H1 (cell line): Measurements from ENCODE around the gene NUSAP1. TPM values are rescaled to one million over a fixed set of nuclear protein-coding genes. Genes with fewer than 3 reads are reported as not detected.

Experiments
- ASH2L ChIP-seq: fragments of 200-600, 300-600 bp; sonication (generic); IDR thresholded peaks from one replicate; pipeline ENCODE4 v1.7.1; 2017; ENCODE audit warnings: low read length
- FOSL1 ChIP-seq: IDR thresholded peaks from 2 replicates; pipeline ENCODE4 v1.6.1; 2011; ENCODE audit warnings: mild to moderate bottlenecking, low read depth, low read length, moderate library complexity; ENCODE audit not compliant: insufficient read depth
- HDAC6 ChIP-seq: IDR thresholded peaks from one replicate; pipeline ENCODE4 v1.7.1; 2012; ENCODE audit warnings: low read depth, mild to moderate bottlenecking, inconsistent platforms, low read length, moderate library complexity
- KDM1A ChIP-seq: fragments of 200-600, 300-600 bp; sonication (generic); IDR thresholded peaks from 2 replicates; pipeline ENCODE4 v1.7.1; 2016; ENCODE audit warnings: mild to moderate bottlenecking, low read length, borderline replicate concordance
- KDM4A ChIP-seq: IDR thresholded peaks from one replicate; pipeline ENCODE4 v1.7.1; 2012; ENCODE audit warnings: low read depth, mild to moderate bottlenecking, moderate library complexity, low read length, inconsistent platforms; ENCODE audit not compliant: severe bottlenecking
- POLR2AphosphoS5 ChIP-seq: IDR thresholded peaks from 2 replicates; pipeline ENCODE4 v1.6.1; 2011; ENCODE audit warnings: low read depth, low read length
- SP1 ChIP-seq: IDR thresholded peaks from 2 replicates; pipeline ENCODE4 v1.6.1; 2011; ENCODE audit warnings: low read depth, low read length
- SP4 ChIP-seq: IDR thresholded peaks from 2 replicates; pipeline ENCODE4 v1.6.1; 2012; ENCODE audit warnings: low read length, inconsistent platforms
- SUZ12 ChIP-seq: fragments of 200-600 bp; sonication (generic); IDR thresholded peaks from 2 replicates; pipeline ENCODE4 v1.6.1; 2012; ENCODE audit warnings: mild to moderate bottlenecking, inconsistent platforms, low read length, moderate library complexity, mixed read lengths
- TAF7 ChIP-seq: optimal IDR thresholded peaks from 2 replicates; pipeline ENCODE3; 2011; ENCODE audit warnings: low read depth, mild to moderate bottlenecking, inconsistent platforms, low read length, moderate library complexity, borderline replicate concordance
- TBP ChIP-seq: IDR thresholded peaks from 2 replicates; pipeline ENCODE4 v1.6.1; 2011; ENCODE audit warnings: low read depth, low read length, improper control_type of control experiment
- ZNF274 ChIP-seq: IDR thresholded peaks from 2 replicates; pipeline ENCODE4 v1.7.0; 2012; ENCODE audit warnings: low read length, borderline replicate concordance; ENCODE audit errors: extremely low read depth
- polyA plus RNA-seq, 7 experiments: library from polyadenylated mRNA; depleted of rRNA in 3 of 7; stranded (reverse) in 5 of 7; unstranded in 2 of 7; fragments of >200 nt in 5 of 7; fragments of 200-250 nt in 2 of 7; gene quantifications; 1 replicate in 5 of 7; 2 replicates in 1 of 7; 4 replicates in 1 of 7; pipeline versions ENCODE4 v1.2.1 to v1.2.3, GENCODE V29; 2011 to 2013; ENCODE audit warnings: missing spikeins in 2 of 7, mixed read lengths in 2 of 7
- total RNA-seq: library from RNA; stranded (reverse); fragmentation: NEBNext Ultra II Directional; extraction: Animal tissue kit (Norgen Biotek cat#: 25700); gene quantifications from 2 replicates; pipeline ENCODE4 v1.2.1, GENCODE V29; 2021
- TF ChIP-seq, protein P1 (sequence below): IDR thresholded peaks from 2 replicates; pipeline ENCODE4 v1.6.1; 2012; ENCODE audit warnings: inconsistent platforms

The NUSAP1 gene
- total and polyA plus RNA-seq, 2 of the 8 experiments (the other 6 are each of a cell fraction or from before 2014, with no cell fraction given) = 60.8 to 144 TPM

DNA sequence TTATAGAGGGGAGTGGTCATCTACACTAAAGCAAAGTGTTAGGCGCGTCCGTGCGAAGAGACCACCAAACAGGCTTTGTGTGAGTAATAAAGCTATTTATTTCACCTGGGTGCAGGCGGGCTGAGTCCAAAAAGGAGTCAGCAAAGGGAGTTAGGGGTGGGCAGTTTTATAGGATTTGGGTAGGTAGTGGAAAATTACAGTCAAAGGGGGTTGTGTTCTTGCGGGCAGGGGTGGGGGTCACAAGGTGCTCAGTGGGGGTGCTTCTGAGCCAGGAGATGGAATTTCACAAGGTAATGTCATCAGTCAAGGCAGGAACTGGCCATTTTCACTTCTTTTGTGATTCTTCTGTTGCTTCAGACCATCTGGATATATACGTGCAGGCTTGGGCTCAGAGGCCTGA lies 47.4 kb upstream of the NUSAP1 start (continued):
- TF ChIP-seq, protein P1, sequence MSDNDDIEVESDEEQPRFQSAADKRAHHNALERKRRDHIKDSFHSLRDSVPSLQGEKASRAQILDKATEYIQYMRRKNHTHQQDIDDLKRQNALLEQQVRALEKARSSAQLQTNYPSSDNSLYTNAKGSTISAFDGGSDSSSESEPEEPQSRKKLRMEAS = no peak
- TF ChIP-seq POLR2AphosphoS5 (peak; percentile 35; the same call in 1 of the 2 replicates), HDAC6 (no peak), SP1 (peak; percentile 74; the same call in 1 of the 2 replicates), SUZ12 (no peak), KDM1A (no peak), ZNF274 (no peak), TBP (no peak), ASH2L (no peak), FOSL1 (no peak), TAF7 (no peak), KDM4A (no peak), SP4 (no peak)
